Neural progenitor cell (in vitro differentiated cells): Measurements from ENCODE around the gene BEGAIN.

Source experiments
- CTCF ChIP-seq: fragments of 200-600 bp; sonication (generic); IDR thresholded peaks from 2 replicates; pipeline ENCODE4 v1.5.1; 2017; ENCODE audit warnings: antibody characterized with exemption, mild to moderate bottlenecking
- EZH2phosphoT487 ChIP-seq: fragments of 200-600 bp; sonication (generic); IDR thresholded peaks from 2 replicates; pipeline ENCODE4 v1.6.1; 2017; ENCODE audit warnings: antibody characterized with exemption

GRCh38 chr14:100562751-100563150 lies 24.5 kb downstream of the BEGAIN start:
- TF ChIP-seq CTCF = no peak
- no peak for TF ChIP-seq EZH2phosphoT487
